H9 (cell line): ENCODE measurements around the gene ILF2. TPM values are rescaled to one million over a fixed set of nuclear protein-coding genes. Genes with fewer than 3 reads are reported as not detected.

ENCODE experiments used
- DNase-seq: peaks from one replicate; pipeline ENCODE4 v3.0.0-alpha.2; 2017
- H2AFZ ChIP-seq: one replicate; pipeline ENCODE4 v1.6.1; 2013; ENCODE audit warnings: mild to moderate bottlenecking, low read length, control low read depth, moderate library complexity
- H2AK5ac ChIP-seq: 2 replicates; pipeline ENCODE4 v1.6.1; 2013; ENCODE audit warnings: low read length, control low read depth, mixed read lengths; ENCODE audit not compliant: insufficient read length
- H2BK120ac ChIP-seq: one replicate; pipeline ENCODE4 v1.6.1; 2013; ENCODE audit warnings: low read depth, mild to moderate bottlenecking, low read length, control low read depth, inconsistent platforms; ENCODE audit not compliant: poor library complexity, severe bottlenecking
- H2BK12ac ChIP-seq: 2 replicates; pipeline ENCODE4 v1.6.1; 2013; ENCODE audit warnings: low read length, control low read depth, mixed read lengths, low read depth; ENCODE audit not compliant: insufficient read length
- H2BK15ac ChIP-seq: 2 replicates; pipeline ENCODE4 v1.6.1; 2013; ENCODE audit warnings: low read depth, low read length, control low read depth
- H2BK20ac ChIP-seq: one replicate; pipeline ENCODE4 v1.6.1; 2013; ENCODE audit warnings: low read depth, mild to moderate bottlenecking, low read length, control low read depth, inconsistent platforms; ENCODE audit not compliant: poor library complexity, severe bottlenecking
- H2BK5ac ChIP-seq: 2 replicates; pipeline ENCODE4 v1.6.1; 2013; ENCODE audit warnings: low read length, control low read depth, mixed read lengths; ENCODE audit not compliant: insufficient read length
- H3K14ac ChIP-seq: 2 replicates; pipeline ENCODE4 v1.6.1; 2013; ENCODE audit warnings: low read length, control low read depth; ENCODE audit not compliant: insufficient read depth
- H3K18ac ChIP-seq: 2 replicates; pipeline ENCODE4 v1.6.1; 2013; ENCODE audit warnings: low read depth, mild to moderate bottlenecking, mixed read lengths, low read length, control low read depth; ENCODE audit not compliant: insufficient read length
- H3K23ac ChIP-seq: 2 replicates; pipeline ENCODE4 v1.6.1; 2013; ENCODE audit warnings: low read length, control low read depth, mixed read lengths, low read depth; ENCODE audit not compliant: insufficient read length
- H3K23me2 ChIP-seq: 2 replicates; pipeline ENCODE4 v1.6.1; 2013; ENCODE audit warnings: low read depth, mild to moderate bottlenecking, mixed read lengths, low read length, control low read depth; ENCODE audit not compliant: insufficient read length, poor library complexity, severe bottlenecking
- H3K27ac ChIP-seq: 2 replicates; pipeline ENCODE4 v1.5.1; 2013; ENCODE audit warnings: low read length, control low read depth, mixed read lengths, low read depth; ENCODE audit not compliant: insufficient read length
- H3K27me3 ChIP-seq: 2 replicates; pipeline ENCODE4 v1.6.1; 2013; ENCODE audit warnings: low read length, control low read depth, inconsistent platforms; ENCODE audit not compliant: insufficient read depth
- H3K4ac ChIP-seq: 2 replicates; pipeline ENCODE4 v1.6.1; 2013; ENCODE audit warnings: low read depth, mild to moderate bottlenecking, control low read depth, inconsistent platforms, low read length, moderate library complexity
- H3K4me1 ChIP-seq: 2 replicates; pipeline ENCODE4 v1.6.1; 2013; ENCODE audit warnings: low read length, control low read depth, inconsistent platforms; ENCODE audit not compliant: insufficient read depth
- H3K4me2 ChIP-seq: 2 replicates; pipeline ENCODE4 v1.6.1; 2013; ENCODE audit warnings: low read length, control low read depth, mixed read lengths; ENCODE audit not compliant: insufficient read length, insufficient read depth
- H3K56ac ChIP-seq: 2 replicates; pipeline ENCODE4 v1.6.1; 2013; ENCODE audit warnings: low read depth, mild to moderate bottlenecking, mixed read lengths, low read length, control low read depth; ENCODE audit not compliant: insufficient read length
- H3K79me1 ChIP-seq: 2 replicates; pipeline ENCODE4 v1.6.1; 2013; ENCODE audit warnings: low read depth, mild to moderate bottlenecking, moderate library complexity, low read length, control low read depth, inconsistent platforms; ENCODE audit not compliant: insufficient read depth, poor library complexity, severe bottlenecking
- H3K79me2 ChIP-seq: 2 replicates; pipeline ENCODE4 v1.6.1; 2013; ENCODE audit warnings: low read length, control low read depth, inconsistent platforms; ENCODE audit not compliant: insufficient read depth
- H3K9ac ChIP-seq: 2 replicates; pipeline ENCODE4 v1.6.1; 2013; ENCODE audit warnings: low read length, control low read depth, mixed read lengths; ENCODE audit not compliant: insufficient read length; ENCODE audit errors: extremely low read depth
- H3K9me3 ChIP-seq: one replicate; pipeline ENCODE4 v1.6.1; 2013; ENCODE audit warnings: low read depth, low read length, inconsistent platforms; ENCODE audit not compliant: control insufficient read depth
- H3T11ph ChIP-seq: one replicate; pipeline ENCODE4 v1.6.1; 2013; ENCODE audit warnings: mild to moderate bottlenecking, low read length, control low read depth, inconsistent platforms
- H4K20me1 ChIP-seq: one replicate; pipeline ENCODE4 v1.6.1; 2013; ENCODE audit not compliant: control insufficient read depth, insufficient read length, insufficient read depth
- H4K5ac ChIP-seq: 2 replicates; pipeline ENCODE4 v1.6.1; 2013; ENCODE audit warnings: low read depth, mild to moderate bottlenecking, mixed read lengths, low read length, control low read depth; ENCODE audit not compliant: insufficient read length
- H4K8ac ChIP-seq: replicated peaks from 2 replicates; pipeline ENCODE4 v1.6.1; 2013; ENCODE audit warnings: low read length, control low read depth, mixed read lengths, low read depth; ENCODE audit not compliant: insufficient read length
- H4K91ac ChIP-seq: 2 replicates; pipeline ENCODE4 v1.6.1; 2013; ENCODE audit warnings: low read depth, mild to moderate bottlenecking, moderate library complexity, mixed read lengths, low read length, control low read depth; ENCODE audit not compliant: insufficient read length
- H3K27ac Mint-ChIP-seq, 3 experiments: 2 replicates in 2 of 3; 3 replicates in 1 of 3; pipeline ENCODE4 v1.8.0; 2020 to 2021; ENCODE audit warnings: mixed read lengths in 3 of 3, mild to moderate bottlenecking in 1 of 3, moderate library complexity in 1 of 3
- H3K27me3 Mint-ChIP-seq: 2 replicates; pipeline ENCODE4 v1.8.0; 2021; ENCODE audit warnings: low read depth, mild to moderate bottlenecking, moderate library complexity, mixed read lengths
- H3K36me3 Mint-ChIP-seq, 3 experiments: 2 replicates in 2 of 3; 3 replicates in 1 of 3; pipeline ENCODE4 v1.8.0; 2020 to 2021; ENCODE audit warnings: low read depth in 3 of 3, mixed read lengths in 3 of 3; ENCODE audit not compliant: insufficient read depth in 1 of 3
- H3K4me1 Mint-ChIP-seq, 2 experiments: 2 replicates each; pipeline ENCODE4 v1.8.0; 2020; ENCODE audit warnings: mixed read lengths in 2 of 2
- H3K4me3 Mint-ChIP-seq, 2 experiments: 2 replicates in 1 of 2; 3 replicates in 1 of 2; pipeline ENCODE4 v1.8.0; 2020 to 2021; ENCODE audit warnings: mild to moderate bottlenecking in 2 of 2, mixed read lengths in 2 of 2, moderate library complexity in 1 of 2
- H3K9me3 Mint-ChIP-seq, 2 experiments: 2 replicates in 1 of 2; 3 replicates in 1 of 2; pipeline ENCODE4 v1.8.0; 2020; ENCODE audit warnings: mild to moderate bottlenecking in 2 of 2, mixed read lengths in 2 of 2, moderate library complexity in 1 of 2
- WGBS: extraction: QIAGEN DNeasy Blood & Tissue Kit; methylation state at CpG from one replicate; pipeline ENCODE4 v1.1.7; 2013; ENCODE audit warnings: missing lambda C conversion rate, low lambda C conversion rate, mixed read lengths; ENCODE audit not compliant: insufficient read length; ENCODE audit errors: extremely low coverage; 5-methylcytosine and 5-hydroxymethylcytosine counted together
- total RNA-seq: library from RNA; stranded (reverse); gene quantifications from 2 replicates; pipeline ENCODE4 v1.2.1, GENCODE V29; 2021
- TF ChIP-seq, protein P1 (sequence below): fragments of 200-600 bp; sonication (generic); conservative IDR thresholded peaks from 3 replicates; pipeline ENCODE4 v1.8.0; 2021; ENCODE audit warnings: antibody characterized with exemption, mild to moderate bottlenecking

The ILF2 gene
- total RNA-seq, 1 experiment from 2014 or later: 357 TPM

DNA sequence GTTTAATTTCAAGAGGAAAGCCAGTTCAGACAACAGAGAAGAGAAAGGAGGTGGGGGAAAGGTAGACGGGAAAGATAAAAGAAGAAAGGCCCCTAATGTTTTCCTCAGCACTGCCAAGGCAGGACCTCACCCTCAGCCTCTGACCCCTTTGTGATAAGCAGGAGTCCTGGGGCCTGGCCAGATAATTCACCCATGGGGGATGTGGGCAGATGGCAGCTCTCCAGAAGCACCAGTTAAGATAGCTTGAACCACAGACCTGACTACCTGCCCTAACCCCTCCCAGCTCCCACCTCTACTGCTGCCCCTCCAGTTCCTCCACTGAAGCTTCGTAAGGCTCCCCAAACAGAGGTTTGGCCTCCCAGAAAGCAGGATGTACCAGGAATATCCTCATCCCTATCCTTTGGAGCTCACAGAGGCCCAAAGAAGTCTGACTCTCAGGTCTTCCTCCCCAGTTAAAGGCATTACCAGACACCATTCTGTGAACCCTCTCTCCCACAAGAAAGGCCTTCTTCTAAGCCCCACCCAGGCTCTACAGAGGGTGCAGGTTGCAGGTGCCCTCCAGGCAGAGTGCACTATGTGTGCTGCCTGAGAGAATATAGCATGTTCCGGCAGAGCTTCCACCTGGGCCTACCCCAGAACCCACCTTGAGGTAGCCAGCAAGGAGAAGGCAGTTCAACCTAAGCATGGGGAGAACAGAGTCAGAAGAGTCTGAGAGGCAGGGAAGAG lies 21.5 kb downstream of the ILF2 start:
- H3K18ac ChIP-seq: no peak overlapping the region
- no peak overlapping the region for H3T11ph ChIP-seq
- no CpG with 5 or more reads among the region's 3 CpGs for WGBS
- no peaks in the 10 kb centered on the region for H4K20me1 ChIP-seq
- H3K4ac ChIP-seq: no peak overlapping the region
- H3K56ac ChIP-seq: no peak overlapping the region
- H3K79me2 ChIP-seq: no peaks in the 10 kb centered on the region
- no peaks in the 10 kb centered on the region for H3K79me1 ChIP-seq
- H3K14ac ChIP-seq: no peak overlapping the region
- no peak overlapping the region for H2BK20ac ChIP-seq
- Mint-ChIP-seq H3K36me3 (peaks cover 12 to 25% (median 23%) of the 10 kb centered on the region in 3 experiments; a peak in 6 of 7 replicates), H3K27ac (peak overlapping the region; percentile 8 to 25 (median 18); a peak in 2 of 7 replicates), H3K9me3 (no peaks in the 10 kb centered on the region), H3K27me3 (peaks cover 4% of the 10 kb centered on the region; the same call in 1 of the 2 replicates), H3K4me1 (peaks cover 6% of the 10 kb centered on the region in 2 experiments), H3K4me3 (no peak overlapping the region; a peak in 1 of 5 replicates)
- TF ChIP-seq, protein P1, sequence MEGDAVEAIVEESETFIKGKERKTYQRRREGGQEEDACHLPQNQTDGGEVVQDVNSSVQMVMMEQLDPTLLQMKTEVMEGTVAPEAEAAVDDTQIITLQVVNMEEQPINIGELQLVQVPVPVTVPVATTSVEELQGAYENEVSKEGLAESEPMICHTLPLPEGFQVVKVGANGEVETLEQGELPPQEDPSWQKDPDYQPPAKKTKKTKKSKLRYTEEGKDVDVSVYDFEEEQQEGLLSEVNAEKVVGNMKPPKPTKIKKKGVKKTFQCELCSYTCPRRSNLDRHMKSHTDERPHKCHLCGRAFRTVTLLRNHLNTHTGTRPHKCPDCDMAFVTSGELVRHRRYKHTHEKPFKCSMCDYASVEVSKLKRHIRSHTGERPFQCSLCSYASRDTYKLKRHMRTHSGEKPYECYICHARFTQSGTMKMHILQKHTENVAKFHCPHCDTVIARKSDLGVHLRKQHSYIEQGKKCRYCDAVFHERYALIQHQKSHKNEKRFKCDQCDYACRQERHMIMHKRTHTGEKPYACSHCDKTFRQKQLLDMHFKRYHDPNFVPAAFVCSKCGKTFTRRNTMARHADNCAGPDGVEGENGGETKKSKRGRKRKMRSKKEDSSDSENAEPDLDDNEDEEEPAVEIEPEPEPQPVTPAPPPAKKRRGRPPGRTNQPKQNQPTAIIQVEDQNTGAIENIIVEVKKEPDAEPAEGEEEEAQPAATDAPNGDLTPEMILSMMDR: no peak
- no peak overlapping the region for H2BK15ac ChIP-seq
- H4K8ac ChIP-seq: no peak overlapping the region
- no peak overlapping the region for H3K4me2 ChIP-seq
- no peaks in the 10 kb centered on the region for H3K4me1 ChIP-seq
- no peak overlapping the region for H2BK120ac ChIP-seq
- H2BK5ac ChIP-seq: no peak overlapping the region
- H2BK12ac ChIP-seq: no peak overlapping the region
- no peak for DNase-seq
- no peak overlapping the region for H2AFZ ChIP-seq
- no peak overlapping the region for H3K27ac ChIP-seq
- H3K23ac ChIP-seq: no peak overlapping the region
- H3K27me3 ChIP-seq: no peaks in the 10 kb centered on the region
- no peak overlapping the region for H2AK5ac ChIP-seq
- H3K9ac ChIP-seq: no peak overlapping the region
- H4K91ac ChIP-seq: no peak overlapping the region
- no peaks in the 10 kb centered on the region for H3K9me3 ChIP-seq
- H3K23me2 ChIP-seq: no peaks in the 10 kb centered on the region
- no peak overlapping the region for H4K5ac ChIP-seq
